HCEC 1CT (cell line): ENCODE results near the gene ITGB8.

ENCODE experiments used
- DNase-seq: peaks from one replicate; pipeline ENCODE4 v3.0.0-alpha.2; 2017

ITGB8 gene

DNA sequence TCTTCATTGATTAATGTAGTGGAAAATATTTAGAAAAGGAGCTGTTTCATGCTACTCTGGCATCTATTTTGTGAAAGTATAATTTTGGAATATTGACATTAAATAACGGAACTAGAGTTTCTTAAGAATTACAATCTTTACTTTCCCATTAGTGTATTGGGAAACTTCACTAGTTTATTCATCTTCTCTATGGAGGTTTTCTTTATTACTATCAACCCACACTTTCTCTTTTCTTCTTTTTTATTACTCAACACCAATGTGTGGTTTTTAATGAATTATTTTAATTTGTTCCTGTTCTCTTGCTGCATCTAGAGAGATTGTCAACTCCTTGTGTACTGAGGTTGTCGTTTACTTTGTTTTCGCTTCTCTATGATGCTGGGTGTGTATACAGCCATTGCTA lies 20.4 kb upstream of the ITGB8 start:
- DNase-seq: no peak

DNA sequence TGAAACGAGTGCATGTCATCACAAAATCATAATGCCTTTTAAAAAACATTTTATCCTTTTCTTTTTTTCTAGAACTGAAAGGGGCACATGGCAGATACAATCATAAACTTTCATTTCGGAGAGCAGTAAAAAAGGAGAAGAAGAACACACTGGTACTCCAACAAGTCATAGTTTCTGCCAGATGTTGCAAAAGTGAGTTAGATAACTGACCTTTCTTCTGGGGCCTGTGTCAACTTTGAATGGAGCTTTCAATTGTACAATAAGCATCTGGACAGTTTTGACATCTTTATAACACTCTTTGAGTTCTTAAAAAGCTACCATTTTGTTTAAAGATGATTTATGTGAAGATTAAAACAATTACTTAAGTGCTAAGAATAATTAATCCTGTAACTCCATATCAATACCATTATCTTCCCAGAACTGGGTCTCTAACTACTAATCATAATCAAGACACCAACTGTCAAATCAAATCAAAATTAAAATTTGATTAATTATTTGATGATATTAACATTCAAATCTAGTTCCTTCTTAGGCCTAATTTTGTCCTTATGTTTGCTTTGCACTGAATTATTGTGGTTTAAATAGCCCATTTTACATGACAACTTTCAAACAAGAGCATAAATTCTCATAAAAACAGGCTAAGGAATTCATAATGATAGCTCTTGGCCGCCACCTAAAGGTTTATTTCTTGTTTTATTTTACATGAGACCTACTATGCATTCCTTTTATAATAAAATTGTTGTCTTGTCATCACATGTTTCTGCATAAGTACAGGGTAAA lies 19.5 kb upstream of the ITGB8 start:
- peak; percentile 65 for DNase-seq

DNA sequence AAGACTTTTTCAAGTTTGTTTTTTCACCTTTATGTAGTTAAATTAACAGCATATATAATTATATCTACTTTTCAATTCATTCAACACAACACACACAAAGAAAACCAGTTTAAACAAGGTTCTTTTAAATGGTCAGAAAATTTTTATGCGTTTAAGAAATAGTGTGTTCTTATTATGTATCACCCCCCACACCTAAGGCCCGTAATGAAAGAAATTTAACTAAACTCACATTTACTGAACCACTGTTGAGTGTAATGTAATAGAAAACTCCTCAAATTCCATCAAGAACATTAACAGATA lies 19.0 kb upstream of the ITGB8 start:
- DNase-seq: no peak

DNA sequence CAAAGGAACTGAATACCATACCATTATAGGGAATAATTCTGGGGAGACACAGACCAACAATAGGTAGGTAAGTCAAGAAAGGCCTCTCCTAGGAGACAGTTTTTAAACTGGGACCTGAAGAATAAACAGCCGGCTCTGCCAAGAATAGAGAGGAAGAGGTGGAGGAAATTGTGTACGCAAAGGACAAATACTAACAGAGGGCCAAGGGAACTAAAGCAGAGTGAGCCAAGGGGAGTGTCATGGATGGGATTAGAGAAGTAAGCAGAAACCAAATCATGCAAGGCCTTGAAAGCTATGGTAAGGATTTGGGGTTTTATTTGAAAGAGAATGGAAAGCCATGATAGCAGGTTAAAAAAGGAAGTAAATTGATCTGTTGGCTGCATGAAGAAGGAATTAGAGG lies 18.1 kb upstream of the ITGB8 start:
- no peak for DNase-seq

DNA sequence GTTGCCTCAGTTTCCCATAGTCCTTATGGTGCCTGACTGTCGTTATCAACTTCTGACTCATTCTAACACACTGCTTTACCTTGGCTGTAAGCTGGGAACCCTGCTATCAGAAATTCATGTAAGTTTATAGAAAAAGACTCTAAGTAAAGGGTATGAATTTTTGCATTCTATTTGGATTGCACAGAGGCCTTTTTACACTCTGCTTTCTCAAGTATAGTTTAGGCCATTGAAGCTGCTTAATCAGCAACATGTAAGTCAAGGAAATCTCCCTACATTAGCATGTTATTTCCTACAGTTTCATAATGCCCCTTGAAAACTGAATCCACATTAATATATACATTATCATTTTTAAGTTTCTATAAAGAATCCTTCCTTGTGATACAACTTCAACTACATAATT lies 17.1 kb upstream of the ITGB8 start:
- no peak for DNase-seq

DNA sequence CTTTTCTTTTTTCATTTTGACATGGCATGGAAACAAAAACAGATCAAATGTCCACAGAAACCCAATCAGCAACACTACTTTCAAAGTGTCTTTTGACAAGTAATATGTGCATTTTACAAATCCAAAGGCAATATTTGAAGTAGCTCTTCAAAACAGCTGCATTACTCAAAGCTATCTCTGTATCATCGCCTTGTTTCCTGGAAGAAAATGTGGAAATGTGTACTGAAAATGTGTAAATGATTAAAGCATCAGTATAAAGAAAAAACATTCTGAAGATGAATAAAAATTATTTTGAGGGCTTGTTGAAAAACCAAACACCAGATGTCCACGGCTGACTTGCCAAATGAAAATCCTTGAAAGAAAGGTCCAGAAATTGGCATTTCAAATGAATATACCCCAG lies 16.5 kb upstream of the ITGB8 start:
- DNase-seq: no peak

DNA sequence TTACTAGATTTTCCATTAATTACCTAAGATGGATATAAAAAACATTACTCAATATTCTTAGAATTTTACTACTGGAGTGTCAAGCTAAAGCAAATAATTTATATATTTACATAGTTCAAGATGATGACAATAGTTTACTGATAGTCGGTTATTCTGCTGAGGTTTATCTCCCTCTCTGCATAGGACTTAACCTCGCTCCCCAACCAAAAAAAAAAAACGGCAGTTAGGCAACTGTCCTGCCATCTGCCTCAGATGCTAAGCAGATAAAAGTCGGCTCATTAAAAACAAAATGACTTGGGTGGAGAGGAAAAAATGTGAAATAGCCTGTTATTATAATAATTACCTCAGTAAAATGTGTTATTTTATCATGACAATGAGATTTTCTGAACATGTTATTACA lies 14.0 kb upstream of the ITGB8 start:
- DNase-seq: no peak

DNA sequence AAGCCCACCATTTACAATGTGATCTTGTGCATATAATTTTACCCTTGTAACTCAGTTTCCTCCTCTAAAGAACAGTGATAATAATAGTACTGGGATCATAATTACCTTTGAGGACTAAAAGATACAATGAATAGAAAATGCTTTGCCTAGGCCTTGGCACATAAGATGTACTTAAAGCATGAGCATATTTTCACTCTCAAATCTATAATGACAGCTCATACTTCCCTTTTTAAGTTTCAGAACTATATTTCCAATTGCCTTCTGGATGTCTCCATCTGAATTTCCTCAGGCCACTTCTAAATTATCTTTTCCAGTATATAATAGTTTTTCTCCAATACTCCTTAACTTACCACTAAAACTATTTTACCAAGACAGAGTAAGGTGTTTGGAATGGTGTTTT lies 13.3 kb upstream of the ITGB8 start:
- DNase-seq: no peak

DNA sequence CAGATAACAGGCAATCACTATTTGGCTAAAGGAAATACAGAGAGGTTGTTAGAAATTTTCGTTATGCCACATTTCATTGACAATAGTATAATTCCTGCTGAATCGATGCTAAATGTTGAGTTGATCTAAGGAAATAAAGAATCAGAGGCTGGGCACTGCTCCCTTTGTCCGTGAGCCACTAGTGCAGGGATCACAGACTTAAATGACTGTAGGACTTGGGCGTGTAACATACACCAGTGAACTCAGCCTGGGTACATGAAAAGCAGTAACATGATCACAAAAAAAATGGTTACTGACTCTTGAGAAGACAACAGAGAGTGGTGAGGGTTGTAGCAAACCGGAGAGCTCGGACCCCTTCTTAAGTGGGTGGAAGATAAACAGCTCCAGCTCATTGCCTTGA lies 11.8 kb upstream of the ITGB8 start:
- no peak for DNase-seq

DNA sequence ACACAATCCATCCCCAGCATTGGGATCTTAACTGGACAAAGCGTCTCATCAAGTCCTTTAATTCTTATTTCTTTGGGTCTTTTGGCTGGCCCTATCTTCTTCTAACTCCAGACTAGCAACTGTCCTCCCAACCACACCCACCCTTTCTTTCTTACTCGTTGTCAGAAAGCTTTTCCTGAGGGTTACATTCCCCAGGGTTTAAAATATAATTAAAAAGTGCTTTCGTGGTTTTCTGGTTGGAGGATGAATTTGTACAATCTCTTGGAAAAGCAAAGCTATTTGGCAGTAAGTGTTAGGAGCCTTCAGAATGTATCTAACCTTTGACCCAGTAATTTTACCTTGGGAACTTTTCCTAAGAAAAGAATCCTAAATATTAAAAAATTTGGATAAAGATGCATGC lies 10.4 kb upstream of the ITGB8 start:
- no peak for DNase-seq

DNA sequence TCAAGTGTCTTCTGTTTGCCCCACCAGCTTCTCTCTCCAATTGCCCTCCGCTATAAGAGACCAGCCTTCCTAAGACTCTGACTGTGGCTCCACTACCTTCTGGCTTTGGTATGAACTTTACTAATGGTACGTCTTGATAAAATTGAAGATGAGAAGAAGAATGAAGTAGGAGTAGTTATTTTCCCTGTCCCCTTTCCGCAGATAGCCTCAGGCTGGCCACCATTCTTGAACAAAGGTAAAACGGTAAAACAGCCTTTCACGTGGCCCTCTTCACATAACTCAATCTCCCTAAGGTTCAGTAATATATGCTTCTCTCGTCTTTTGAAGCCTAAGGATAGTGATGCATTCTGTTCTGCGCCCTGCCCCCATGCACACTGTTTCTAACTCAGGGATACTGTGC lies 9.9 kb upstream of the ITGB8 start:
- no peak for DNase-seq

DNA sequence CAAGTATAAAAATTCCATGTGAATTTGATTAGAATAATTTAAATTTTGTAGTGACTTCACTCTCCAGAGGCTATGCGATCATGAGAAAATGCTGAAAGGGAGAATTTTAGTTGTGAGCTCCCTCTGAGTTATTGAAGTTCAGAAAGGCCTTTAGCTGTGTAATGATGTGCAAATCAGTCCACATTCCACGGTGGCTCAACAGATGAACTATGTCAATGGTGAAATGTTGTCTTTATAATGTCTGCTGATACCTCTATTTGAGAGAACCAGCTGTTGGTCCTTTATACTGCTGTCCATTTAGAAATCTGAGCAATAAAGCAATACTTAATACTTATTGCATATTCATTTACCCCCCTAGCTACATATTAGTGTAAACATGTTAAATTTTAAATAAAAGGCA lies 7.1 kb upstream of the ITGB8 start:
- peak; percentile 44 for DNase-seq

DNA sequence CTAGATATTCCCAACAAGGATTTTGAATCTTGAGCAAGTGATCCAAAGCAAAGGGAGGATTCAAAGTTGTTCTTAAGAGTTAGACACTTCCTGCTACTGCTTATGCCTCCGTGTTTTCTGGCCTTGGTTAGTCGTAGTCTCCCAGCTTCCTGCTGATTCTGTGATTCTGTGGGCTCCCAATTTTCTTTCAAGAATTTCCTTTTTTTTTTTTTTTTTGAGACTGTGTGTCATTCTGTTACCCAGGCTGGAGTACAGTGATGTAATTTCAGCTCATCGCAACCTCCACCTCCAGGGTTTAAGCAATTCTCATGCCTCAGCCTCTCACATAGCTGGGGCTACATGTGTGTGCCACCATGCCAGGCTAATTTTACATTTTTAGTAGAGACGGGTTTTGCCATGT lies 4.4 kb upstream of the ITGB8 start:
- no peak for DNase-seq

DNA sequence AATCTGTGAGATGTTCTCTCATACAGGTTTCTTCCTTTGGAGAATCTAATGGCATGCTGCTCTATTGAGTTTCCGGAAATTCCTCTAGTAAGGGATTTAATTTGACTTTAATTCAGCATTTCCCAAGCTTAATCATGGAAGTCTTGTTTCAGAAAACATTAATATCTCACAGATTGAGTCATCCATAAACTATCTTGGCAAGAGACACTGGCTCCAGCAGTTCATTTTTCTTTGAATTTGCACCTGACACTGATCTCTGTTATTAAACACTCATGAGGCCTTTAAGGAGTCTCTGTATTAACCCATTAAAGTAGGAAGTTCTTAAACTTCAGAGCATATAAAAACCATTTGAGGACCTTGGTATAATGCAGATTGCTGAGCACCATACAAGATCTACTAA lies 3.6 kb upstream of the ITGB8 start:
- peak; percentile 60 for DNase-seq

DNA sequence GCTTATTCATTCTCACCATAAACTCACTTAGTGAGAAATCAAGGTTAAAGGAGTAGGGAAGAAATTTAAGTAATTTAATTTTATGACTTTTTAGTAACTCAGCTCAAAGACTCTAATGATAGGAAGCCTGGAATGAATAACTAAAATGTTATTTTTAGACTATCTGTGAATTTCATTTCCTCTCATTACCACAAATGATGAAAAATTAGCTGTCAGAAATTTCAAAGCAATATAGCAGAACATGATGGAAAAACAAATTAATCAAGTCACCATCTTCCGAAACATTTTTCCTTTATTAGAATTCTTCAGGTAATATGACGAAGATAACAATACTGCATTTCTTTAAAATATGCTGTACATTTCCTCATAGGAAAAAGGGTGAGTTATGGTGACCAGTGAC lies 2.7 kb upstream of the ITGB8 start:
- no peak for DNase-seq

DNA sequence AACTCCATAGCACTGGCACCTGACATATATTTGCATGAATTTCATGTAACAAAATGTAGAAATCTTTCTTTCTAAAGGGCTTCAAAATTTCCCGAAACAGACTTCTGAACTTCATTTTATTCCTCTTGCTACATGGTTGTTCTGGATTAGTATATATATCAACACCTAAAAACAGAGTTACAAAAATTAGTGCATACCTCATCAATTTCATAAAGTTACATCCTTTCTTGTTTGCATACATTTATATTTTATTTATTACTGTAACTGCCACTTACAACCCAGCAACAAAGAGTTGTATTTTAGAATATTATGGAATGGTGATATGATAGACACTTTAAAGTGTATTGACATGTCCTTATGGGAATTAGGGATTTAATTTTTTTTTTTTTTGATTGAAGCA lies 2.0 kb upstream of the ITGB8 start:
- no peak for DNase-seq

DNA sequence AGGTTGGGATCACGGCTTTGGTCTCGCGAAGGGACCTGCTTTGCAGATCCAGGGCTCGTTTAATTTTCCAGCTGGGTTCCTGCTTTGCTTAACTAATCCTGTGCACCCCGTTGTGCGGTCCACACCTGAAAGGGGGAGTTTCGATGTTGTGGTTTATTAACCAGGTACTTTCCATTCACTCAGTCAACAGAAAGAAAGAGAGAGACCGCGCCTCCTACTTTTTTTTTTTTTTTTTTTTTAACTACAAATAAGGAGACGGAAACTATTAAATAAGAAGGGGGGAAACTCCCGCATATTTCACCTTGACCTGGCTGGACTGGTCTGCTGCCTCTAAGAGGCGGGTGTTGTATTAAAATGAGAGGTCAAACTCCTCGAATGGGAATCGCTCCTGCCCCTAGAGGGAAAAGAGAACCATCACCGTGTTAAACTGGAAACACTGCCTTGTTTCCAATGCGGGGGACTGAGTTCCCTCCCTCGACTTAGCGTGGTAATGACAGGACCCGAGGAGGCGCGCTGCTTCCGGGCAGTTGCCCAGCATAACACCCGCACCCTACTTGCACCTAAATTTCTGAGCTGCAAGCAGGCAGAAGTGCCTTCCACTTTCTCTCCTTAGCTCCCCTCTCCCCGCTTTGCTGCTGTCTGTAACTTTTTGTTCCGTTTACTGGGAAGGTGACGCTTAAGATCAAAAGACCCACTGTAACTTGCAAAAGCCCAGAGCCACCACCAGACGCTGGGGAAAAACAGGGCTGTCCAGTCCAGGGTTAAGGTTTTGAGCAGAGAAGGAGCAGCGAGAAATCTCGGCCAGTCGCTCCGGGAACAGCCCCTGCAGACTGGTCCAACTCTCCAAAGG lies 1.1 kb upstream of the ITGB8 start:
- peak; percentile 82 for DNase-seq

DNA sequence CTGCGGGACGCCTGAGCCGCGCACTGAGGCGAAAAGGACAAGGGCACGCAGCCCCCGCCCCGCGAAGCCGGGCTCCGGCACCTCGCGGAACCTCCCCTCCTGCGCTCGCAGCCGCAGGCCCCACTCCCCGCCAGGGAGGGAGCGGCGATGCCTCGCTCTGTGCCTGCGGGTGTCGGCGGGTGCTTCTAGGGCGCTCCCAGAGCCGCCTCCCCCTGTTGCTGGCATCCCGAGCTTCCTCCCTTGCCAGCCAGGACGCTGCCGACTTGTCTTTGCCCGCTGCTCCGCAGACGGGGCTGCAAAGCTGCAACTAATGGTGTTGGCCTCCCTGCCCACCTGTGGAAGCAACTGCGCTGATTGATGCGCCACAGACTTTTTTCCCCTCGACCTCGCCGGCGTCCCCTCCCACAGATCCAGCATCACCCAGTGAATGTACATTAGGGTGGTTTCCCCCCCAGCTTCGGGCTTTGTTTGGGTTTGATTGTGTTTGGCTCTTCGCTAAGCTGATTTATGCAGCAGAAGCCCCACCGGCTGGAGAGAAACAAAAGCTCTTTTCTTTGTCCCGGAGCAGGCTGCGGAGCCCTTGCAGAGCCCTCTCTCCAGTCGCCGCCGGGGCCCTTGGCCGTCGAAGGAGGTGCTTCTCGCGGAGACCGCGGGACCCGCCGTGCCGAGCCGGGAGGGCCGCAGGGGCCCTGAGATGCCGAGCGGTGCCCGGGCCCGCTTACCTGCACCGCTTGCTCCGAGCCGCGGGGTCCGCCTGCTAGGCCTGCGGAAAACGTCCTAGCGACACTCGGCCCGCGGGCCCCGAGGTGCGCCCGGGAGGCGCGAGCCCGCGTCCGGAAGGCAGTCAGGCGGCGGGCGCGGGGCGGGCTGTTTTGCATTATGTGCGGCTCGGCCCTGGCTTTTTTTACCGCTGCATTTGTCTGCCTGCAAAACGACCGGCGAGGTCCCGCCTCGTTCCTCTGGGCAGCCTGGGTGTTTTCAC lies 519 bp downstream of the ITGB8 start:
- peak; percentile 35 for DNase-seq

DNA sequence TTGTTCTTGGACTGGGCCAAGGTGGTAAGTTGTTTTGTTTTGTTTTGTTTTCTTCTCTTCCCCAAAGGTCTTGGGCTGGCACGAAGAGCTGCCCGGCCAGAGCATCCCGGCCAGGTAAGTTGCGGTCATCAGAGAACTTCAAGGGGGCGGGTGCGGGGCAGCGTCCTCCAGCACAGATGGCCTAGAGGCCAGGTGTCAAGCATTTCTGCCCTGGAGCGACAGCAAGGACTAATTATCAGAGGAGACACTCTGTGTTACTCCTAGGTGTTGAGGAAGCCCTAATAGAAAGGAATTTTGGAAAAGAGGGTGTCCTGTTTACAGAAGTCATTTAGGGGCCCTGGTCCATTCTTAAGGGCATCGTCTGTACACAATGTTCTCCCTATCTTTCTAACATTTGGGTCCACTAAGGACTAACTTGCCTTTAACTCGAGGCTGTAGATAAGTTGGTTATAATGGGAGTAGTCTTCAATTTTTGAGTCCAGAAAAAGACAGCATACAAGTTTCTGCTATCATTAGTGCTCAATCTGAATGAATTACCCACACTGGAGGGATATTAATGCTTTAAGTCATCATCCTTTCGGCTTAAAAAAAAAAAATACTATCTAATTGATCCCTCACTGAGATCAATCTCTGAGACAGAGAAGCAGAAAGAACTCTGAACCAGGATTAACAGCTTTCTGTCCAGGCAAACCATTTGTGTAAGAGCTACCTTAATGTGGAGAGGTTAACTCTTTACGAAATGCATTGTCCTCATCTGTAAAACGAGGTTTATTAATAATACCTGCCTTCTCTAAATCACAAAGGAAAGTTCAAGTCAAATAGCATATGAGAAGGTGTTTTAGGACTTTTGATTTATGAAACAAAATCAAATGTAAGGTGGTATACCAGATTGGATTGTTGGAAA lies 1.5 kb downstream of the ITGB8 start:
- DNase-seq: no peak

DNA sequence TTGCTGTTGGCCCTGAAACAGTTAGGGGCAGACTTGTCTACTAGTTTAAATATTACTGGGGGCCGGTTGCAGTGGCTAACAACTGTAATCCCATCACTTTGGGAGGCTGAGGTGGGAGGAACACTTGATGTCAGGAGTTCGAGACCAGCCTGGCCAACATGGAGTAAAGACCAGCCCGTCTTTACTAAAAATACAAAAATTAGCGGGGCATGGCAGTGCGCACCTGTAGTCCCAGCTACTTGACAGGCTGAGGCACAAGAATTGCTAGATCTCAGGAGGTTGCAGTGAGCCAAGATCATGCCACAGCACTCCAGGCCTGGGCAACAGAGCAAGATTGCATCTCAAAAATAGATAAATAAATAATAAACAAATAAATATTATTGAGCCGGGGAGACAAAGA lies 7.6 kb downstream of the ITGB8 start:
- no peak for DNase-seq

DNA sequence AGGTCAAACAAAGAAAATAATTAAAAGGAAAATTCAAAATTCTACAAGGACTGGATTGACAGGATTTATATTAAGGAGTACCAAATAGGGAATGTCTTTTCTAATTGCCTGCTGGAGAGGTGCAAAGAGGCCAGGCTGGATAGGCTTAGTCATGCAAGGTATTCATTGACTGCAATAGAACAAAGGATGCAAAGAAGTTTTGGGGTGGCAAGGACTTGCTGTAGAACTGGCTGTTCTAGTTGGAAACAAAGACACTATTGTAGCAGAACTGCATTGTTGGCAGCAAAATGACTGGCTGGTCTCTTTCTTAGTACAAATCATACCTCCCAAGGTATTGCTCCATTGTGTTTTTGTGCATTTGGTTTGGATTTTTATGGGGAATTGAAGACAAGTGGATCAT lies 10.1 kb downstream of the ITGB8 start:
- DNase-seq: no peak

DNA sequence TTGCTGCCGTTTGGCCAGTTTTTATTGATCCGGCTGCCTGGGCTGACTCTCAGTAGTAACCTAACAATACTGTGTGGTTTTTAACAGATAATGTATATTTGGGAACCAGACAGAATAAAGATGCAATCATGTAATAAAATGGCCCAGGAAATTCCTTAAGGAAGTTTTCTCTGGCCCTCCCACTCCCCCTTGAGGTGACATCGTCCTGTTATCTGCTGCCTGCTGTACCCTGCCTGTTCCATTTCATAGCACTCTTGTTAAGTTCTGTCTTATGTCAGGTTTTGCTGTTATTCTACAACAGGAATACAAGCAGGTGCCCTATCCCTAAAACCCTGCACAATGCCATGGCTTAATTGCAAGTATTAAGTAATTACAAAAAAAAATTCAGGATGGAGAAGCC lies 12.5 kb downstream of the ITGB8 start:
- DNase-seq: no peak
